IMR-90 (cell line): ENCODE measurements around the gene KIF16B. TPM values are rescaled to one million over a fixed set of nuclear protein-coding genes. Genes with fewer than 3 reads are reported as not detected.
A peak's percentile ranks its signal among the peaks of the same experiment; 100 is the strongest.

Experiments
- ATAC-seq: fragments of 200-7000 bp; cut with Tn5 transposase; 2 replicates; pipeline ENCODE4 v1.9.1; 2020; ENCODE audit warnings: low read depth, mild to moderate bottlenecking, moderate library complexity
- BruUV-seq: library from RNA; stranded (reverse); fragments of 400-500 nt; replicated peaks from 2 replicates; lab custom pipeline; 2021; lab: Mats Ljungman, UMichigan
- CTCF ChIA-PET: fragments of 300-600 bp; formaldehyde crosslinking; extraction: SDS; loops from one replicate; lab custom pipeline; 2021; ENCODE audit warnings: antibody characterized with exemption; lab: Yijun Ruan, JAX
- POLR2A ChIA-PET: fragments of 300-600 bp; sonication (Branson Sonifier 250); formaldehyde crosslinking; loops from one replicate; lab custom pipeline; 2022; ENCODE audit warnings: antibody characterized with exemption; ENCODE audit not compliant: unreplicated experiment; lab: Charles Lee
- DNase-seq: peaks from one replicate; pipeline ENCODE4 v3.0.0; 2013
- H2AFZ ChIP-seq: replicated peaks from 2 replicates; pipeline ENCODE3; 2013; ENCODE audit warnings: low read length, mild to moderate bottlenecking; ENCODE audit not compliant: poor library complexity
- H2AK5ac ChIP-seq: 2 replicates; pipeline ENCODE4 v1.6.1; 2013; ENCODE audit warnings: low read depth, low read length, inconsistent platforms
- H2AK9ac ChIP-seq: replicated peaks from 2 replicates; pipeline ENCODE3; 2013; ENCODE audit warnings: mild to moderate bottlenecking, low read depth, low read length, moderate library complexity; ENCODE audit not compliant: poor library complexity
- H2BK120ac ChIP-seq: 2 replicates; pipeline ENCODE4 v1.6.1; 2013; ENCODE audit warnings: low read depth, low read length, inconsistent platforms
- H2BK15ac ChIP-seq: 3 replicates; pipeline ENCODE4 v1.6.1; 2013; ENCODE audit warnings: low read depth, low read length, inconsistent platforms
- H2BK20ac ChIP-seq: 2 replicates; pipeline ENCODE4 v1.6.1; 2013; ENCODE audit warnings: low read depth, mild to moderate bottlenecking, inconsistent platforms, low read length, moderate library complexity
- H2BK5ac ChIP-seq: 2 replicates; pipeline ENCODE4 v1.6.1; 2013; ENCODE audit warnings: mild to moderate bottlenecking, low read depth, low read length, inconsistent platforms; ENCODE audit not compliant: poor library complexity, severe bottlenecking
- H3K14ac ChIP-seq: replicated peaks from 2 replicates; pipeline ENCODE4 v1.6.1; 2013; ENCODE audit warnings: low read depth, low read length, inconsistent platforms
- H3K18ac ChIP-seq: 2 replicates; pipeline ENCODE4 v1.6.1; 2013; ENCODE audit warnings: low read depth, low read length, control low read depth
- H3K23ac ChIP-seq: 2 replicates; pipeline ENCODE4 v1.6.1; 2013; ENCODE audit warnings: low read depth, low read length, inconsistent platforms
- H3K27ac ChIP-seq: 2 replicates; pipeline ENCODE4 v1.5.1; 2013; ENCODE audit warnings: mild to moderate bottlenecking, control low read depth, low read length; ENCODE audit not compliant: insufficient read depth
- H3K27me3 ChIP-seq: 2 replicates; pipeline ENCODE4 v1.6.1; 2013; ENCODE audit warnings: low read length; ENCODE audit not compliant: control insufficient read depth, insufficient read depth
- H3K36me3 ChIP-seq: 2 replicates; pipeline ENCODE4 v1.6.1; 2013; ENCODE audit warnings: low read length, mixed read lengths; ENCODE audit not compliant: control insufficient read depth, insufficient read depth
- H3K4ac ChIP-seq: 2 replicates; pipeline ENCODE4 v1.6.1; 2013; ENCODE audit warnings: low read depth, low read length, inconsistent platforms
- H3K4me1 ChIP-seq: 2 replicates; pipeline ENCODE4 v1.6.1; 2013; ENCODE audit warnings: low read length, mixed read lengths; ENCODE audit not compliant: control insufficient read depth, insufficient read depth
- H3K4me2 ChIP-seq: 2 replicates; pipeline ENCODE4 v1.6.1; 2013; ENCODE audit warnings: low read depth, mild to moderate bottlenecking, control low read depth, low read length, moderate library complexity
- H3K4me3 ChIP-seq: 2 replicates; pipeline ENCODE4 v1.5.1; 2013; ENCODE audit warnings: low read depth, mild to moderate bottlenecking, control low read depth, low read length, moderate library complexity; ENCODE audit not compliant: insufficient read depth
- H3K56ac ChIP-seq: 2 replicates; pipeline ENCODE4 v1.6.1; 2013; ENCODE audit warnings: low read length, inconsistent platforms; ENCODE audit not compliant: insufficient read depth; ENCODE audit errors: extremely low read depth
- H3K79me1 ChIP-seq, 2 experiments: 2 replicates each; pipeline ENCODE4 v1.6.1; 2013; ENCODE audit warnings: low read length in 2 of 2, inconsistent platforms in 1 of 2, low read depth in 1 of 2
- H3K9ac ChIP-seq: 2 replicates; pipeline ENCODE4 v1.6.1; 2013; ENCODE audit warnings: low read depth, low read length, control low read depth
- H3K9me1 ChIP-seq: 2 replicates; pipeline ENCODE4 v1.6.1; 2013; ENCODE audit warnings: low read length, inconsistent platforms; ENCODE audit not compliant: insufficient read depth
- H3K9me3 ChIP-seq: 2 replicates; pipeline ENCODE4 v1.6.1; 2013; ENCODE audit warnings: low read length; ENCODE audit not compliant: control insufficient read depth, insufficient read depth
- H4K20me1 ChIP-seq: 2 replicates; pipeline ENCODE4 v1.6.1; 2013; ENCODE audit warnings: low read length, inconsistent platforms; ENCODE audit not compliant: insufficient read depth
- H4K5ac ChIP-seq: 2 replicates; pipeline ENCODE4 v1.6.1; 2013; ENCODE audit warnings: mild to moderate bottlenecking, low read depth, low read length, control low read depth
- H4K8ac ChIP-seq, 2 experiments: 2 replicates each; pipeline ENCODE4 v1.6.1; 2013; ENCODE audit warnings: low read depth in 2 of 2, low read length in 2 of 2, control low read depth in 1 of 2, inconsistent platforms in 1 of 2
- H4K91ac ChIP-seq: 2 replicates; pipeline ENCODE4 v1.6.1; 2013; ENCODE audit warnings: low read depth, low read length, inconsistent platforms; ENCODE audit not compliant: insufficient read depth
- MAFK ChIP-seq: IDR thresholded peaks from 2 replicates; pipeline ENCODE4 v1.6.1; 2012; ENCODE audit warnings: low read depth, low read length, improper control_type of control experiment
- NFE2L2 ChIP-seq: fragments of 150-350 bp; IDR thresholded peaks from 2 replicates; pipeline ENCODE4 v1.6.1; 2016; ENCODE audit warnings: low read depth, mild to moderate bottlenecking, low read length
- WGBS, 2 experiments: methylation state at CpG; one replicate each; pipeline versions ENCODE4 v1.1.5 to v1.1.7; 2013; ENCODE audit warnings: missing lambda C conversion rate in 2 of 2; ENCODE audit not compliant: insufficient read length in 1 of 2; ENCODE audit errors: extremely low coverage in 2 of 2; 5-methylcytosine and 5-hydroxymethylcytosine counted together
- dilution Hi-C: fragments of 300-500 bp; cut with HindIII; formaldehyde crosslinking; loops from one replicate; pipeline ENCODE4 v1.14.3; 2018; ENCODE audit warnings: low sequenced_read_pairs; ENCODE audit not compliant: unreplicated experiment
- in situ Hi-C: fragments of 300-500 bp; cut with MboI; formaldehyde crosslinking; loops from 3 replicates; pipeline ENCODE4 v1.14.3; 2019; ENCODE audit warnings: low sequenced_read_pairs, inconsistent platforms, mixed read lengths
- intact Hi-C: fragments of 100-400 bp; cut with micrococcal nuclease; formaldehyde crosslinking; loops from 2 replicates; pipeline ENCODE4 v1.10.0; 2022
- polyA plus RNA-seq, 3 experiments: library from polyadenylated mRNA; depleted of rRNA; stranded (reverse); fragments of >200 nt; gene quantifications; 2 replicates each; pipeline ENCODE4 v1.2.3, GENCODE V29; 2012; ENCODE audit warnings: low replicate concordance in 1 of 3
- total RNA-seq: library from RNA; depleted of rRNA; stranded (reverse); fragments of >200 nt; gene quantifications from 2 replicates; pipeline ENCODE4 v1.2.3, GENCODE V29; 2012

The KIF16B gene
- total and polyA plus RNA-seq, 2 of the 4 experiments (the other 2 are of a cell fraction) = 4.7 to 10.0 TPM

DNA sequence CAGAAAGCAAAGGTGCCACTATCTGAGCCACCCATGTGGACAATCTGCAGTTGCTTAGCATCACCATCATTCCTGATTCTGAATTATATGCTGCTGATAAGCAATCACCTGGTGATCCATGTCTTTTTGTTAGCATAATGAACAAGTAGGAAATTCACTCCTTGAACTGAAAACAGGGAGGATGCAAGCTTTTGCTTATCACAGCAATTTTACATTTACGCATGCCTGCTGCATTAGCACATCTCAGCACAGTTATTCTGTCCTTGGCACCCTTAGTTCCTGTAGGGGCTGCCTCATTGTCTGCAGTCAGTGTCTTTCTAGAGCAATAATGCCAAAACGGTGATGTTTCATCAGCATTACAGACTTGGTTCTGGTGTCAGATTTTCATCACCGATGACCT, 162.6 kb downstream of the KIF16B start:
- H4K5ac ChIP-seq = no peak overlapping the region
- H3K4me2 ChIP-seq = no peak overlapping the region
- WGBS, 2 experiments = 100% methylated on average over 2 of the region's 3 CpGs; no CpG with 5 or more reads in 1 of the 2 experiments
- H4K8ac ChIP-seq = no peak overlapping the region
- H3K4ac ChIP-seq = no peak overlapping the region
- ATAC-seq (no peak), DNase-seq (no peak)
- H3K27me3 ChIP-seq = no peaks in the 10 kb centered on the region
- H3K9me3 ChIP-seq = 0 out of 2 replicates have a peak, but pooled peaks cover 1% of the 10 kb centered on the region
- H3K4me1 ChIP-seq = peaks cover 1% of the 10 kb centered on the region; the same call in 1 of the 2 replicates
- TF ChIP-seq NFE2L2 = no peak
- TF ChIP-seq MAFK = peak; percentile 53; the same call in 1 of the 2 replicates
- H2BK5ac ChIP-seq = no peak overlapping the region
- no peak overlapping the region for H3K23ac ChIP-seq
- POLR2A ChIA-PET = no interaction called here
- H4K91ac ChIP-seq = no peak overlapping the region
- H3K36me3 ChIP-seq = peaks cover 3% of the 10 kb centered on the region
- H3K9ac ChIP-seq = no peak overlapping the region
- intact Hi-C loops = loop anchor here (10.0 kb wide), 1 partner anchor 196 kb away; no protein-coding TSS in a partner anchor
- no peaks in the 10 kb centered on the region for H4K20me1 ChIP-seq
- no peak overlapping the region for H3K56ac ChIP-seq
- no peak overlapping the region for H2BK20ac ChIP-seq
- no peaks in the 10 kb centered on the region for H3K9me1 ChIP-seq
- no peak overlapping the region for H2BK120ac ChIP-seq
- no peak overlapping the region for H3K4me3 ChIP-seq
- no peak overlapping the region for H2AK9ac ChIP-seq
- dilution Hi-C loops = no loop called here
- in situ Hi-C loops = no loop called here
- BruUV-seq = no TSS peak
- no peak overlapping the region for H2AK5ac ChIP-seq
- CTCF ChIA-PET = no interaction called here
- no peaks in the 10 kb centered on the region for H3K79me1 ChIP-seq
- H3K14ac ChIP-seq = no peak overlapping the region
- no peak overlapping the region for H3K27ac ChIP-seq
- H2AFZ ChIP-seq = no peak overlapping the region
- no peak overlapping the region for H2BK15ac ChIP-seq
- H3K18ac ChIP-seq = no peak overlapping the region
